Tibial nerve (tissue), 4 donors: ENCODE data around the gene AP3B1.

ENCODE experiments used
- EP300 ChIP-seq, 2 donors: sonication (generic); formaldehyde crosslinking; IDR thresholded peaks; one replicate each; pipeline ENCODE4 v1.6.1; 2017; ENCODE audit warnings: antibody characterized with exemption in 2 of 2, mild to moderate bottlenecking in 1 of 2
- POLR2A ChIP-seq, 2 donors: fragments of 450-650 bp; IDR thresholded peaks; one replicate each; pipeline ENCODE4 v1.6.1; 2017; ENCODE audit warnings: antibody characterized with exemption in 2 of 2, mild to moderate bottlenecking in 2 of 2, moderate library complexity in 2 of 2
- TF ChIP-seq, protein P1 (sequence below), 5 experiments: fragments of 200-600 bp in 3 of 5; fragments of 450-650 bp in 2 of 5; sonication (generic) in 3 of 5; IDR thresholded peaks; one replicate each; pipeline ENCODE4 v1.5.1; 2016 to 2019; ENCODE audit warnings: antibody characterized with exemption in 5 of 5, mild to moderate bottlenecking in 3 of 5, moderate library complexity in 2 of 5

DNA sequence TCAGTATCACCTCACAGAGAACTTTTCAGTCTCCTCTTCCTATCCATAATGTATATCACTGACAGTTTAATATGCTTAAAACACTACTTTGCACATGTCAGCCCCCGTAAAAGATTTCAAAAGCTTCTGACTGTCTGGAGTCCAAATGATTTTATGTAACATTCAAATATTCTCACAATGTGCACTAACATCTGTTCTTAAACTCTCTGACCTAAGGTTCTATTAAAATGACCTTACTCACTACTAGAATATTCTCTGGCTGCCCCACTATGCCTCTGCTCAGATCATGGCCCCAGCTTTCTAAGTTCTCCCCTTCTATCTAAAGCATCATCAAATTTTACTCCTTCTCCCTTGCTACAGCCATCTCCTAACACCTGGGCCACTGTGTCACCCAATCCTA, 52.5 kb downstream of the AP3B1 start:
- TF ChIP-seq, protein P1, sequence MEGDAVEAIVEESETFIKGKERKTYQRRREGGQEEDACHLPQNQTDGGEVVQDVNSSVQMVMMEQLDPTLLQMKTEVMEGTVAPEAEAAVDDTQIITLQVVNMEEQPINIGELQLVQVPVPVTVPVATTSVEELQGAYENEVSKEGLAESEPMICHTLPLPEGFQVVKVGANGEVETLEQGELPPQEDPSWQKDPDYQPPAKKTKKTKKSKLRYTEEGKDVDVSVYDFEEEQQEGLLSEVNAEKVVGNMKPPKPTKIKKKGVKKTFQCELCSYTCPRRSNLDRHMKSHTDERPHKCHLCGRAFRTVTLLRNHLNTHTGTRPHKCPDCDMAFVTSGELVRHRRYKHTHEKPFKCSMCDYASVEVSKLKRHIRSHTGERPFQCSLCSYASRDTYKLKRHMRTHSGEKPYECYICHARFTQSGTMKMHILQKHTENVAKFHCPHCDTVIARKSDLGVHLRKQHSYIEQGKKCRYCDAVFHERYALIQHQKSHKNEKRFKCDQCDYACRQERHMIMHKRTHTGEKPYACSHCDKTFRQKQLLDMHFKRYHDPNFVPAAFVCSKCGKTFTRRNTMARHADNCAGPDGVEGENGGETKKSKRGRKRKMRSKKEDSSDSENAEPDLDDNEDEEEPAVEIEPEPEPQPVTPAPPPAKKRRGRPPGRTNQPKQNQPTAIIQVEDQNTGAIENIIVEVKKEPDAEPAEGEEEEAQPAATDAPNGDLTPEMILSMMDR (IDR thresholded peaks at IDR 0.05) = no peak
- no peak for TF ChIP-seq EP300 (IDR thresholded peaks at IDR 0.05)
- no peak for TF ChIP-seq POLR2A (IDR thresholded peaks at IDR 0.05)
